ENCODE data around the gene MALT1. TPM values are rescaled to one million over a fixed set of nuclear protein-coding genes. Genes with fewer than 3 reads are reported as not detected.

The MALT1 gene
- total and polyA plus RNA-seq, 9 of the 15 experiments (the other 6 are each of a cell fraction or from before 2014, with no cell fraction given), result 0.14 to 1.6 (median 0.32) TPM

DNA sequence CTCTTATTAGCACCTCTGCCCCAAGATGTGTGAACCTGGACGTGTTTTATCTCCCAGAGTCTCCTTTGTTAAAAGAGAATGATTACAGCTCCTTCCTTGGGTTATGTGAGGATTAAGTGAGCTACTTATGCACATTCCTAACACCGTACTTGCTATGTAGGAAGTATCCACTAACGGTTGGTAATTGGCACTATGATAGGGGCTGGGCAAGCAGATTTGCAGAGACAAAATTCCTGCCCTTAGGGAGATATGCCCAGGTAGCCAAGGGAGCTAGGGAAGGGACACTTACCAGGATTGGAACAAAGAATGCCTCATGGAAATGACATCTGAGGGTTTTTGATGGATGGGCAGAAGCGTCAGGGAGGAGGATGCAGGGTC lies 30.8 kb upstream of the MALT1 start:
- Histone ChIP-seq H3K4me3 (no peak overlapping the region), H3K9me3 (replicated peaks; ENCODE audit: control insufficient read depth, insufficient read depth, low read depth, low read length) (no peaks in the 10 kb centered on the region), H3K9me1 (ENCODE audit: control insufficient read depth, insufficient read depth, low read length) (no peaks in the 10 kb centered on the region), H3K36me3 (ENCODE audit: control insufficient read depth, insufficient read depth, low read length) (no peaks in the 10 kb centered on the region), H3K27me3 (ENCODE audit: control insufficient read depth in 2 of 2, insufficient read depth in 2 of 2, low read length in 2 of 2) (no peaks in the 10 kb centered on the region; a peak in 1 of 5 replicates), H3K27ac (ENCODE audit: extremely low read depth, low read depth, low read length) (no peak overlapping the region), H3K4me1 (replicated peaks in 1 of 2; ENCODE audit: control insufficient read depth in 2 of 2, insufficient read depth in 2 of 2, low read length in 2 of 2) (peaks cover 0 to 2% of the 10 kb centered on the region in 2 experiments; a peak in 1 of 5 replicates), H2AFZ (ENCODE audit: low read depth, low read length) (no peak overlapping the region), H3K9ac (ENCODE audit: insufficient read depth in 1 of 2, low read depth in 2 of 2, low read length in 2 of 2) (no peak overlapping the region), H3K79me2 (ENCODE audit: control insufficient read depth, insufficient read depth, low read length) (no peaks in the 10 kb centered on the region), H4K20me1 (replicated peaks; ENCODE audit: control insufficient read depth, insufficient read depth, low read length) (no peaks in the 10 kb centered on the region), H3K4me2 (ENCODE audit: insufficient read depth, low read length) (no peak overlapping the region)
- ATAC-seq (no peak), FAIRE-seq (no peak), DNase-seq (ENCODE audit: extremely low read depth in 1 of 4, low spot score in 3 of 4) (no peak)
- in situ Hi-C loops (cut with MboI), result no loop called here
- BruUV-seq (replicated peaks), result no TSS peak
- TF ChIP-seq HMGXB4 (CRISPR knock-in tag; IDR thresholded peaks at IDR 0.05) (no peak), RREB1 (CRISPR knock-in tag; IDR thresholded peaks at IDR 0.05) (no peak), BRF1 (IDR thresholded peaks at IDR 0.05; ENCODE audit: borderline replicate concordance, extremely low read depth, insufficient read length) (no peak), TBL1XR1 (IDR thresholded peaks at IDR 0.05; ENCODE audit: low read length in 2 of 2) (no peak), ZNF140 (CRISPR knock-in tag; IDR thresholded peaks at IDR 0.05) (no peak), SMAD4 (CRISPR knock-in tag; conservative IDR thresholded peaks at IDR 0.05) (no peak), TSC22D4 (tag; IDR thresholded peaks at IDR 0.05) (no peak), KAT8 (IDR thresholded peaks at IDR 0.05; ENCODE audit: low read depth) (no peak), STAT5B (CRISPR knock-in tag; IDR thresholded peaks at IDR 0.05) (no peak), MCM2 (IDR thresholded peaks at IDR 0.05; ENCODE audit: low read depth) (no peak), SMC3 (conservative IDR thresholded peaks at IDR 0.05; ENCODE audit: insufficient read depth, low read depth, low read length) (no peak)
- TF ChIP-seq, protein P1, sequence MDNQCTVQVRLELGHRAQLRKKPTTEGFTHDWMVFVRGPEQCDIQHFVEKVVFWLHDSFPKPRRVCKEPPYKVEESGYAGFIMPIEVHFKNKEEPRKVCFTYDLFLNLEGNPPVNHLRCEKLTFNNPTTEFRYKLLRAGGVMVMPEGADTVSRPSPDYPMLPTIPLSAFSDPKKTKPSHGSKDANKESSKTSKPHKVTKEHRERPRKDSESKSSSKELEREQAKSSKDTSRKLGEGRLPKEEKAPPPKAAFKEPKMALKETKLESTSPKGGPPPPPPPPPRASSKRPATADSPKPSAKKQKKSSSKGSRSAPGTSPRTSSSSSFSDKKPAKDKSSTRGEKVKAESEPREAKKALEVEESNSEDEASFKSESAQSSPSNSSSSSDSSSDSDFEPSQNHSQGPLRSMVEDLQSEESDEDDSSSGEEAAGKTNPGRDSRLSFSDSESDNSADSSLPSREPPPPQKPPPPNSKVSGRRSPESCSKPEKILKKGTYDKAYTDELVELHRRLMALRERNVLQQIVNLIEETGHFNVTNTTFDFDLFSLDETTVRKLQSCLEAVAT (IDR thresholded peaks at IDR 0.05), result no peak
- TF ChIP-seq, protein P2, sequence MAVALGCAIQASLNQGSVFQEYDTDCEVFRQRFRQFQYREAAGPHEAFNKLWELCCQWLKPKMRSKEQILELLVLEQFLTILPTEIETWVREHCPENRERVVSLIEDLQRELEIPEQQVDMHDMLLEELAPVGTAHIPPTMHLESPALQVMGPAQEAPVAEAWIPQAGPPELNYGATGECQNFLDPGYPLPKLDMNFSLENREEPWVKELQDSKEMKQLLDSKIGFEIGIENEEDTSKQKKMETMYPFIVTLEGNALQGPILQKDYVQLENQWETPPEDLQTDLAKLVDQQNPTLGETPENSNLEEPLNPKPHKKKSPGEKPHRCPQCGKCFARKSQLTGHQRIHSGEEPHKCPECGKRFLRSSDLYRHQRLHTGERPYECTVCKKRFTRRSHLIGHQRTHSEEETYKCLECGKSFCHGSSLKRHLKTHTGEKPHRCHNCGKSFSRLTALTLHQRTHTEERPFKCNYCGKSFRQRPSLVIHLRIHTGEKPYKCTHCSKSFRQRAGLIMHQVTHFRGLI (CRISPR knock-in tag; IDR thresholded peaks at IDR 0.05), result no peak
- ChIA-PET POLR2A (no interaction called here), CTCF (ENCODE audit: low intra/inter-chr PET ratio) (no interaction called here)
- WGBS (ENCODE audit: insufficient coverage, low coverage, missing lambda C conversion rate), result 0% methylated on average over 4 of the region's 4 CpGs
- intact Hi-C loops (cut with micrococcal nuclease), result no loop called here

All from K562 (cell line).